ENCODE data around the gene NMT2. TPM values are rescaled to one million over a fixed set of nuclear protein-coding genes. Genes with fewer than 3 reads are reported as not detected.

The NMT2 gene
- total RNA-seq, 2 donors from 2014 or later: 18.3 to 39.6 TPM

GRCh38 chr10:15144788-15145187 lies 23.7 kb downstream of the NMT2 start:
- 79% methylated on average over 4 of the region's 4 CpGs for WGBS
- DNase-seq (ENCODE audit: low spot score): no peak
- H3K4me3 ChIP-seq: no peak overlapping the region
- no peak for TF ChIP-seq POLR2A (IDR thresholded peaks at IDR 0.05)
- TF ChIP-seq POLR2AphosphoS5 (IDR thresholded peaks at IDR 0.05): no peak
- no peak for TF ChIP-seq CTCF (IDR thresholded peaks at IDR 0.05)
- no peaks in the 10 kb centered on the region for H3K9me3 ChIP-seq
- intact Hi-C loops (cut with DNase I): no loop called here
- peaks cover 5% of the 10 kb centered on the region for H3K4me1 ChIP-seq (replicated peaks)
- H3K27me3 ChIP-seq (replicated peaks; ENCODE audit: insufficient read depth): no peaks in the 10 kb centered on the region
- no peak overlapping the region for H3K27ac ChIP-seq
- H3K36me3 ChIP-seq: no peaks in the 10 kb centered on the region

- H3K27me3 ChIP-seq (replicated peaks; ENCODE audit: insufficient read depth): no peaks in the 10 kb centered on the region
- TF ChIP-seq POLR2AphosphoS5 (IDR thresholded peaks at IDR 0.05): no peak
- no peak for TF ChIP-seq POLR2A (IDR thresholded peaks at IDR 0.05)
- TF ChIP-seq CTCF (IDR thresholded peaks at IDR 0.05): no peak
- intact Hi-C loops (cut with DNase I): no loop called here
- H3K4me3 ChIP-seq: no peak overlapping the region
- peaks cover 5% of the 10 kb centered on the region for H3K4me1 ChIP-seq (replicated peaks)
- no peak overlapping the region for H3K27ac ChIP-seq
- DNase-seq (ENCODE audit: low spot score): no peak
- 47% methylated on average over 16 of the region's 16 CpGs for WGBS
- no peaks in the 10 kb centered on the region for H3K9me3 ChIP-seq
- H3K36me3 ChIP-seq: no peaks in the 10 kb centered on the region
Observed at GRCh38 chr10:15141136-15142054, 27.1 kb downstream of the NMT2 start.

GRCh38 chr10:15140698-15141097 lies 27.8 kb downstream of the NMT2 start:
- TF ChIP-seq POLR2A (IDR thresholded peaks at IDR 0.05) (no peak), POLR2AphosphoS5 (IDR thresholded peaks at IDR 0.05) (no peak), CTCF (IDR thresholded peaks at IDR 0.05) (no peak)
- intact Hi-C loops (cut with DNase I): no loop called here
- Histone ChIP-seq H3K4me3 (no peak overlapping the region), H3K27me3 (replicated peaks; ENCODE audit: insufficient read depth) (no peaks in the 10 kb centered on the region), H3K36me3 (no peaks in the 10 kb centered on the region), H3K4me1 (replicated peaks) (peaks cover 5% of the 10 kb centered on the region), H3K9me3 (no peaks in the 10 kb centered on the region), H3K27ac (no peak overlapping the region)
- no peak for DNase-seq (ENCODE audit: low spot score)
- 86% methylated on average over 7 of the region's 7 CpGs for WGBS

GRCh38 chr10:15137636-15138035 lies 30.9 kb downstream of the NMT2 start:
- H3K27ac ChIP-seq: no peak overlapping the region
- H3K27me3 ChIP-seq (replicated peaks; ENCODE audit: insufficient read depth): no peaks in the 10 kb centered on the region
- TF ChIP-seq CTCF (IDR thresholded peaks at IDR 0.05) (no peak), POLR2A (IDR thresholded peaks at IDR 0.05) (no peak), POLR2AphosphoS5 (IDR thresholded peaks at IDR 0.05) (no peak)
- H3K36me3 ChIP-seq: no peaks in the 10 kb centered on the region
- 95% methylated on average over 1 of the region's 1 CpG for WGBS
- intact Hi-C loops (cut with DNase I): no loop called here
- peaks cover 5% of the 10 kb centered on the region for H3K4me1 ChIP-seq (replicated peaks)
- no peak overlapping the region for H3K4me3 ChIP-seq
- H3K9me3 ChIP-seq: no peaks in the 10 kb centered on the region
- no peak for DNase-seq (ENCODE audit: low spot score)

GRCh38 chr10:15137036-15137359 lies 31.5 kb downstream of the NMT2 start:
- DNase-seq (ENCODE audit: low spot score): no peak
- Histone ChIP-seq H3K4me1 (replicated peaks) (peaks cover 5% of the 10 kb centered on the region), H3K4me3 (no peak overlapping the region), H3K27me3 (replicated peaks; ENCODE audit: insufficient read depth) (no peaks in the 10 kb centered on the region), H3K27ac (no peak overlapping the region), H3K9me3 (no peaks in the 10 kb centered on the region), H3K36me3 (no peaks in the 10 kb centered on the region)
- no peak for TF ChIP-seq POLR2A (IDR thresholded peaks at IDR 0.05)
- no peak for TF ChIP-seq POLR2AphosphoS5 (IDR thresholded peaks at IDR 0.05)
- TF ChIP-seq CTCF (IDR thresholded peaks at IDR 0.05): no peak
- WGBS: 81% methylated on average over 4 of the region's 4 CpGs
- intact Hi-C loops (cut with DNase I): no loop called here

Measured in prostate gland (tissue), 2 donors.